ENCODE results near the gene SYT3.
"Not testable (repeated sequence)": the region's sequence is repeated elsewhere in the genome, so short reads cannot be mapped to it uniquely, and the experiment has no call there.

The SYT3 gene

GRCh38 chr19:50607874-50608785, 31.6 kb downstream of the SYT3 start:
- TF ChIP-seq, protein P1, sequence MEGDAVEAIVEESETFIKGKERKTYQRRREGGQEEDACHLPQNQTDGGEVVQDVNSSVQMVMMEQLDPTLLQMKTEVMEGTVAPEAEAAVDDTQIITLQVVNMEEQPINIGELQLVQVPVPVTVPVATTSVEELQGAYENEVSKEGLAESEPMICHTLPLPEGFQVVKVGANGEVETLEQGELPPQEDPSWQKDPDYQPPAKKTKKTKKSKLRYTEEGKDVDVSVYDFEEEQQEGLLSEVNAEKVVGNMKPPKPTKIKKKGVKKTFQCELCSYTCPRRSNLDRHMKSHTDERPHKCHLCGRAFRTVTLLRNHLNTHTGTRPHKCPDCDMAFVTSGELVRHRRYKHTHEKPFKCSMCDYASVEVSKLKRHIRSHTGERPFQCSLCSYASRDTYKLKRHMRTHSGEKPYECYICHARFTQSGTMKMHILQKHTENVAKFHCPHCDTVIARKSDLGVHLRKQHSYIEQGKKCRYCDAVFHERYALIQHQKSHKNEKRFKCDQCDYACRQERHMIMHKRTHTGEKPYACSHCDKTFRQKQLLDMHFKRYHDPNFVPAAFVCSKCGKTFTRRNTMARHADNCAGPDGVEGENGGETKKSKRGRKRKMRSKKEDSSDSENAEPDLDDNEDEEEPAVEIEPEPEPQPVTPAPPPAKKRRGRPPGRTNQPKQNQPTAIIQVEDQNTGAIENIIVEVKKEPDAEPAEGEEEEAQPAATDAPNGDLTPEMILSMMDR (IDR thresholded peaks at IDR 0.05), result peak; percentile 91
- TF ChIP-seq ZFX (IDR thresholded peaks at IDR 0.05; ENCODE audit: borderline replicate concordance), result no peak
- H3K27ac ChIP-seq, result no peak overlapping the region

DNA sequence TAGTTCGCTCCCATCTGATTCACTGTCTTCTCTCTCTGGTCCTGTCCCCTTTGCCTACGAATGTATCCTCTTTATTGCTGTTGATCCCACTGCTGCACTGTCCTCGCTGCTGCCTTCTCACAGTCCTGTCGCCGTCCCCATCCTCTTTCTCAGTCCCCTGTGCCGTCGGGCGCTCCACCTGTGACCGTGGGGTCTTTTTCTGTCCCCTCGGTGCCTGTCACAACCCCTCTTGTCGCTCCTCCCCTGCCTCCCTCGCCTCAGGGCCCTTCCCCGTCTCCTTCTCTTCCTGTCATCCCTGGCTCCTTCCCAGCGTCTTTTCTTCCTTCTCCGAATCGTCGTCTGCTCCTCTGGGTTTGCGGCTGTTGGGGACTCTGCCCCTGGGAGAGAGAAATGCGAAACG, 32.3 kb downstream of the SYT3 start:
- H3K27ac ChIP-seq, result no peak overlapping the region
- TF ChIP-seq ZFX (IDR thresholded peaks at IDR 0.05; ENCODE audit: borderline replicate concordance), result no peak
- TF ChIP-seq, protein P1 (IDR thresholded peaks at IDR 0.05), result no peak

DNA sequence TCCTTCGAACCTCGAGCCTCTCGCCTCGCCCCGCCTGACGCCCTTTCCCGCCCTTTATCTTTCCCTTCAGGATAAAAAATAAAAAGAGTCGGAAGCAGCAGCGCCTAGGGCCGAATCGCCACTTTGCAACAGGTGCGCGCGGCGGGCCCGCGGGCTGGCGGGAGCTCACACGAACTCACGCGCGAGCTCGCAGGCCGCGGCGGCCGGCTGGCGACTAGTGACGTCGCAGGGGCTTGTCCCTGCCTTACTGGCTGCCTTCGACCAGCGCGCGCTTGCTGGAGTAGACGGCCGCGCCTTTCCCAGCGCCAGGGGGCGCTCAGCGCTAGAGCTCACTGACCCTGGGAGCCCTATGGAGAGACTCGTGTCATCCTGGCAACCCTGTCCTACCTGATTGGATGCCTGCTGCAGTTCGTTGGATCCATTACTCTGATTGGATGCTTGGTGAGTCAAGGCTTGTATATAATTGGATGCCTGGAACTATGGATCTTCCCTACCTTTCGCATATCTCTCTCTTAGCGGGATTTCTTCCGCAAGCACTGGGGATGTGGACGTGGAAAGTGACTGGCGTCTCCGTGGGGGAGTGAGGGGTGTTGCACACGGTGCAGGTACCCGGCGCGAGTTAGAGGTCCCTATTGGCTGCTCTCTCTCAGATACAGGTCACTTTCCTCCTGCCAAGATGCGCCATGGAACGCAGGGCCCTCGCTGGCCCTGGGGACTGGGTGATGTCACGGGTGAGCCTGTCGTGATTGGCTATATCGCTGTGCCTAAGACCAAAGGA, 33.4 kb downstream of the SYT3 start:
- TF ChIP-seq, protein P1 (IDR thresholded peaks at IDR 0.05), result peak; percentile 45
- not testable (repeated sequence) for H3K27ac ChIP-seq

DNA sequence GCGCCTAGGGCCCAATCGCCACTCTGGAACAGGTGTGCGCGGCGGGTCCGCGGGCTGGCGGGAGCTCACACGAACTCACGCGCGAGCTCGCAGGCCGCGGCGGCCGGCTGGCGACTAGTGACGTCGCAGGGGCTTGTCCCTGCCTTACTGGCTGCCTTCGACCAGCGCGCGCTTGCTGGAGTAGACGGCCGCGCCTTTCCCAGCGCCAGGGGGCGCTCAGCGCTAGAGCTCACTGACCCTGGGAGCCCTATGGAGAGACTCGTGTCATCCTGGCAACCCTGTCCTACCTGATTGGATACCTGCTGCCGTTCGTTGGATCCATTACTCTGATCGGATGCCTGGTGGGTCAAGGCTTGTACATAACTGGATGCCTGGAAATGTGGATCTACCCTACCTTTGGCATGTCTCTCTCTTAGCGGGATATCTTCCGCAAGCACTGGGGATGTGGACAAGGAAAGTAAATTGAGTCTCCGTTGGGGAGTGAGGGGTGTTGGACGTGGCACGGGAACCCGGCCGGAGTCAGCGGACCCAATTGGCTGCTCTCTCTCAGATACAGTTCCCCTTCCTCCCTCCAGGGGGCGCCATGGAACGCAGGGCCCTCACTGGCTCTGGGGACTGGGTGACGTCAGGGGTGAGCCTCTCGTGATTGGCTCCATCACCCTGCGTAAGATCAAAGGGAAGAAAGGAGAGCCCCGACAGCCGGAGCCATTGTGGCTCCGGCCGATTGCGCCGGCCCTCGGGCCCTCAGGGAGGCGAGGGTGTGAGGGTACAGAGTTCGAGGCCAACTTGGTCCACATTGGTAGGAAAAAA, 35.2 kb downstream of the SYT3 start:
- not testable (repeated sequence) for H3K27ac ChIP-seq
- TF ChIP-seq, protein P1 (IDR thresholded peaks at IDR 0.05), result peak; percentile 43

DNA sequence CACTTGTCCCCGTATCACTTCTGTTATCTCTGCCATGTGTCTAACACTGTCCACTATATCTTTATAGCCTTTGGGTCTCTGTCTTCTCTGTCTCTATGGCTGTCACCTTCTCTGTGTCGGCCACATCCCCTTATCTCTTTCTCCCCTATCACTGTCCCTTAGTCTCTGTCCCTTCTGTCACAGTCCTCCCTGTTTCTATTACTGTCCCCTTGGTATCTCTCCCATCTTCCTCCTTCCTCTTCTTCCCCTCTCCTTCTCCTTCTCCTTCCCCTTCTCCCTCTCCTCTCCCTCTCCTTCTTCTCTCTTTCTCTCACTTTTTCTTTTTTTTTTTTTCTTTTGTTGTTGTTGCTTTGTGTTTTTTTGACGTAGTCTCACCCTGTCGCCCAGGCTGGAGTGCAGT, 36.7 kb downstream of the SYT3 start:
- no peak for TF ChIP-seq ZFX (IDR thresholded peaks at IDR 0.05; ENCODE audit: borderline replicate concordance)
- TF ChIP-seq, protein P1 (IDR thresholded peaks at IDR 0.05), result no peak
- H3K27ac ChIP-seq, result no peak overlapping the region

GRCh38 chr19:50602496-50602895, 37.2 kb downstream of the SYT3 start:
- no peak overlapping the region for H3K27ac ChIP-seq
- no peak for TF ChIP-seq ZFX (IDR thresholded peaks at IDR 0.05; ENCODE audit: borderline replicate concordance)
- TF ChIP-seq, protein P1 (IDR thresholded peaks at IDR 0.05), result no peak
